IMR-90 (cell line): ENCODE measurements around the gene CNOT3. TPM values are rescaled to one million over a fixed set of nuclear protein-coding genes. Genes with fewer than 3 reads are reported as not detected.
A peak's percentile ranks its signal among the peaks of the same experiment; 100 is the strongest.

Experiments
- ATAC-seq: fragments of 200-7000 bp; cut with Tn5 transposase; 2 replicates; pipeline ENCODE4 v1.9.1; 2020; ENCODE audit warnings: low read depth, mild to moderate bottlenecking, moderate library complexity
- BruUV-seq: library from RNA; stranded (reverse); fragments of 400-500 nt; replicated peaks from 2 replicates; lab custom pipeline; 2021; lab: Mats Ljungman, UMichigan
- CTCF ChIA-PET: fragments of 300-600 bp; formaldehyde crosslinking; extraction: SDS; loops from one replicate; lab custom pipeline; 2021; ENCODE audit warnings: antibody characterized with exemption; lab: Yijun Ruan, JAX
- POLR2A ChIA-PET: fragments of 300-600 bp; sonication (Branson Sonifier 250); formaldehyde crosslinking; loops from one replicate; lab custom pipeline; 2022; ENCODE audit warnings: antibody characterized with exemption; ENCODE audit not compliant: unreplicated experiment; lab: Charles Lee
- DNase-seq: peaks from one replicate; pipeline ENCODE4 v3.0.0; 2013
- H2AFZ ChIP-seq: replicated peaks from 2 replicates; pipeline ENCODE3; 2013; ENCODE audit warnings: low read length, mild to moderate bottlenecking; ENCODE audit not compliant: poor library complexity
- H2AK5ac ChIP-seq: 2 replicates; pipeline ENCODE4 v1.6.1; 2013; ENCODE audit warnings: low read depth, low read length, inconsistent platforms
- H2AK9ac ChIP-seq: replicated peaks from 2 replicates; pipeline ENCODE3; 2013; ENCODE audit warnings: mild to moderate bottlenecking, low read depth, low read length, moderate library complexity; ENCODE audit not compliant: poor library complexity
- H2BK120ac ChIP-seq: 2 replicates; pipeline ENCODE4 v1.6.1; 2013; ENCODE audit warnings: low read depth, low read length, inconsistent platforms
- H2BK15ac ChIP-seq: 3 replicates; pipeline ENCODE4 v1.6.1; 2013; ENCODE audit warnings: low read depth, low read length, inconsistent platforms
- H2BK20ac ChIP-seq: 2 replicates; pipeline ENCODE4 v1.6.1; 2013; ENCODE audit warnings: low read depth, mild to moderate bottlenecking, inconsistent platforms, low read length, moderate library complexity
- H2BK5ac ChIP-seq: 2 replicates; pipeline ENCODE4 v1.6.1; 2013; ENCODE audit warnings: mild to moderate bottlenecking, low read depth, low read length, inconsistent platforms; ENCODE audit not compliant: poor library complexity, severe bottlenecking
- H3K14ac ChIP-seq: replicated peaks from 2 replicates; pipeline ENCODE4 v1.6.1; 2013; ENCODE audit warnings: low read depth, low read length, inconsistent platforms
- H3K18ac ChIP-seq: 2 replicates; pipeline ENCODE4 v1.6.1; 2013; ENCODE audit warnings: low read depth, low read length, control low read depth
- H3K23ac ChIP-seq: 2 replicates; pipeline ENCODE4 v1.6.1; 2013; ENCODE audit warnings: low read depth, low read length, inconsistent platforms
- H3K27ac ChIP-seq: 2 replicates; pipeline ENCODE4 v1.5.1; 2013; ENCODE audit warnings: mild to moderate bottlenecking, control low read depth, low read length; ENCODE audit not compliant: insufficient read depth
- H3K27me3 ChIP-seq: 2 replicates; pipeline ENCODE4 v1.6.1; 2013; ENCODE audit warnings: low read length; ENCODE audit not compliant: control insufficient read depth, insufficient read depth
- H3K36me3 ChIP-seq: 2 replicates; pipeline ENCODE4 v1.6.1; 2013; ENCODE audit warnings: low read length, mixed read lengths; ENCODE audit not compliant: control insufficient read depth, insufficient read depth
- H3K4ac ChIP-seq: 2 replicates; pipeline ENCODE4 v1.6.1; 2013; ENCODE audit warnings: low read depth, low read length, inconsistent platforms
- H3K4me1 ChIP-seq: 2 replicates; pipeline ENCODE4 v1.6.1; 2013; ENCODE audit warnings: low read length, mixed read lengths; ENCODE audit not compliant: control insufficient read depth, insufficient read depth
- H3K4me2 ChIP-seq: 2 replicates; pipeline ENCODE4 v1.6.1; 2013; ENCODE audit warnings: low read depth, mild to moderate bottlenecking, control low read depth, low read length, moderate library complexity
- H3K4me3 ChIP-seq: 2 replicates; pipeline ENCODE4 v1.5.1; 2013; ENCODE audit warnings: low read depth, mild to moderate bottlenecking, control low read depth, low read length, moderate library complexity; ENCODE audit not compliant: insufficient read depth
- H3K56ac ChIP-seq: 2 replicates; pipeline ENCODE4 v1.6.1; 2013; ENCODE audit warnings: low read length, inconsistent platforms; ENCODE audit not compliant: insufficient read depth; ENCODE audit errors: extremely low read depth
- H3K79me1 ChIP-seq, 2 experiments: 2 replicates each; pipeline ENCODE4 v1.6.1; 2013; ENCODE audit warnings: low read length in 2 of 2, inconsistent platforms in 1 of 2, low read depth in 1 of 2
- H3K9ac ChIP-seq: 2 replicates; pipeline ENCODE4 v1.6.1; 2013; ENCODE audit warnings: low read depth, low read length, control low read depth
- H3K9me1 ChIP-seq: 2 replicates; pipeline ENCODE4 v1.6.1; 2013; ENCODE audit warnings: low read length, inconsistent platforms; ENCODE audit not compliant: insufficient read depth
- H3K9me3 ChIP-seq: 2 replicates; pipeline ENCODE4 v1.6.1; 2013; ENCODE audit warnings: low read length; ENCODE audit not compliant: control insufficient read depth, insufficient read depth
- H4K20me1 ChIP-seq: 2 replicates; pipeline ENCODE4 v1.6.1; 2013; ENCODE audit warnings: low read length, inconsistent platforms; ENCODE audit not compliant: insufficient read depth
- H4K5ac ChIP-seq: 2 replicates; pipeline ENCODE4 v1.6.1; 2013; ENCODE audit warnings: mild to moderate bottlenecking, low read depth, low read length, control low read depth
- H4K8ac ChIP-seq, 2 experiments: 2 replicates each; pipeline ENCODE4 v1.6.1; 2013; ENCODE audit warnings: low read depth in 2 of 2, low read length in 2 of 2, control low read depth in 1 of 2, inconsistent platforms in 1 of 2
- H4K91ac ChIP-seq: 2 replicates; pipeline ENCODE4 v1.6.1; 2013; ENCODE audit warnings: low read depth, low read length, inconsistent platforms; ENCODE audit not compliant: insufficient read depth
- BHLHE40 ChIP-seq: fragments of 150-350 bp; IDR thresholded peaks from 2 replicates; pipeline ENCODE4 v1.6.1; 2016; ENCODE audit warnings: mild to moderate bottlenecking, low read depth, low read length
- CHD1 ChIP-seq: IDR thresholded peaks from 2 replicates; pipeline ENCODE4 v1.6.1; 2012; ENCODE audit warnings: low read depth, low read length, improper control_type of control experiment
- FOS ChIP-seq: fragments of 150-350 bp; IDR thresholded peaks from 2 replicates; pipeline ENCODE4 v1.6.1; 2016; ENCODE audit warnings: low read depth, low read length
- MAZ ChIP-seq: IDR thresholded peaks from 2 replicates; pipeline ENCODE4 v1.6.1; 2012; ENCODE audit warnings: low read depth, mild to moderate bottlenecking, low read length, improper control_type of control experiment, moderate library complexity, borderline replicate concordance
- MXI1 ChIP-seq: IDR thresholded peaks from 2 replicates; pipeline ENCODE4 v1.6.1; 2012; ENCODE audit warnings: low read depth, mild to moderate bottlenecking, low read length, moderate library complexity, borderline replicate concordance
- NFE2L2 ChIP-seq: fragments of 150-350 bp; IDR thresholded peaks from 2 replicates; pipeline ENCODE4 v1.6.1; 2016; ENCODE audit warnings: low read depth, mild to moderate bottlenecking, low read length
- POLR2A ChIP-seq: IDR thresholded peaks from 2 replicates; pipeline ENCODE4 v1.6.1; 2012; ENCODE audit warnings: mild to moderate bottlenecking, low read depth, low read length
- RAD21 ChIP-seq: IDR thresholded peaks from 2 replicates; pipeline ENCODE4 v1.6.1; 2012; ENCODE audit warnings: low read length, improper control_type of control experiment
- RCOR1 ChIP-seq: IDR thresholded peaks from 2 replicates; pipeline ENCODE4 v1.6.1; 2012; ENCODE audit warnings: mild to moderate bottlenecking, low read length, improper control_type of control experiment; ENCODE audit not compliant: insufficient replicate concordance
- WGBS, 2 experiments: methylation state at CpG; one replicate each; pipeline versions ENCODE4 v1.1.5 to v1.1.7; 2013; ENCODE audit warnings: missing lambda C conversion rate in 2 of 2; ENCODE audit not compliant: insufficient read length in 1 of 2; ENCODE audit errors: extremely low coverage in 2 of 2; 5-methylcytosine and 5-hydroxymethylcytosine counted together
- dilution Hi-C: fragments of 300-500 bp; cut with HindIII; formaldehyde crosslinking; loops from one replicate; pipeline ENCODE4 v1.14.3; 2018; ENCODE audit warnings: low sequenced_read_pairs; ENCODE audit not compliant: unreplicated experiment
- in situ Hi-C: fragments of 300-500 bp; cut with MboI; formaldehyde crosslinking; loops from 3 replicates; pipeline ENCODE4 v1.14.3; 2019; ENCODE audit warnings: low sequenced_read_pairs, inconsistent platforms, mixed read lengths
- intact Hi-C: fragments of 100-400 bp; cut with micrococcal nuclease; formaldehyde crosslinking; loops from 2 replicates; pipeline ENCODE4 v1.10.0; 2022
- polyA plus RNA-seq, 3 experiments: library from polyadenylated mRNA; depleted of rRNA; stranded (reverse); fragments of >200 nt; gene quantifications; 2 replicates each; pipeline ENCODE4 v1.2.3, GENCODE V29; 2012; ENCODE audit warnings: low replicate concordance in 1 of 3
- total RNA-seq: library from RNA; depleted of rRNA; stranded (reverse); fragments of >200 nt; gene quantifications from 2 replicates; pipeline ENCODE4 v1.2.3, GENCODE V29; 2012
- TF ChIP-seq, protein P1 (sequence below): conservative IDR thresholded peaks from 2 replicates; pipeline ENCODE4 v1.5.1; 2012; ENCODE audit warnings: mild to moderate bottlenecking, low read depth, low read length, improper control_type of control experiment
- TF ChIP-seq, protein P2 (sequence below): fragments of 150-350 bp; IDR thresholded peaks from 2 replicates; pipeline ENCODE4 v1.6.1; 2017; ENCODE audit warnings: mild to moderate bottlenecking, antibody characterized with exemption, low read length, low read depth

The CNOT3 gene
- total and polyA plus RNA-seq, 2 of the 4 experiments (the other 2 are of a cell fraction) = 5.4 to 26.7 TPM

DNA sequence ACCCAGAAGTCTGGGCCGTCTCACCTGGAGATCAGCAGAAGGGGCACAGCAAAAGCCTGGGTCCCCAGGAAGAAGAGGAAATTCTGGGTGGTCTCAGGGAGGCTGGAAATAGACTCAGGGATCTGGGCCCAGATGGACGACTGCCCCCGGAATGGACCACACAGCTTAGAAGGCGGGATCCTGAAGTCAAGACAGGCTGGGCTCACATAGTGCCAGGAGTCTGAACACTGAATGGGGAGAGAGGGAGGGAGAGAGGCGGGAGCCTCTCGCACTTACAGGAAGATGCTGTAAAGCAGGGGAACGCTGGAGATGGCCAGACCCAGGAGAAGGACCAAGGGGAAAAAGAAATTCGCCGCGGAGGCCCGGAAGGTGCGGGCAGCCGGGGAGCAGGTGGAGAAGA is 23.3 kb downstream of the CNOT3 start:
- Histone ChIP-seq H3K9me3 (no peaks in the 10 kb centered on the region), H3K56ac (no peak overlapping the region), H4K20me1 (no peaks in the 10 kb centered on the region), H3K4ac (0 out of 2 replicates have a peak overlapping the region, but pooled peaks have one; percentile 55), H4K5ac (no peak overlapping the region), H3K27ac (peak overlapping the region; percentile 67; the same call in 1 of the 2 replicates), H4K91ac (no peak overlapping the region), H3K36me3 (peaks cover 15% of the 10 kb centered on the region), H3K4me1 (peaks cover 11% of the 10 kb centered on the region), H2AK5ac (peak overlapping the region; percentile 69; the same call in 1 of the 2 replicates), H3K9ac (no peak overlapping the region), H2BK5ac (no peak overlapping the region), H3K4me3 (peak overlapping the region; percentile 52; the same call in 1 of the 2 replicates), H3K9me1 (no peaks in the 10 kb centered on the region; the same call in none of the 2 replicates), H2BK15ac (no peak overlapping the region), H4K8ac (peak overlapping the region in 1 of 2 experiments; percentile 49; a peak in 1 of 4 replicates), H3K79me1 (peaks cover 10 to 38% of the 10 kb centered on the region in 2 experiments; a peak in 3 of 4 replicates), H3K23ac (0 out of 2 replicates have a peak overlapping the region, but pooled peaks have one; percentile 64), H2BK20ac (no peak overlapping the region), H3K27me3 (no peaks in the 10 kb centered on the region), H2AK9ac (peak overlapping the region; percentile 89), H3K18ac (no peak overlapping the region), H2AFZ (peak overlapping the region; percentile 97), H2BK120ac (no peak overlapping the region), H3K14ac (0 out of 2 replicates have a peak overlapping the region, but pooled peaks have one; percentile 23), H3K4me2 (peak overlapping the region; percentile 73)
- ATAC-seq (no peak), DNase-seq (no peak)
- 26% methylated on average over 3 of the region's 13 CpGs; no CpG with 5 or more reads in 1 of the 2 experiments for whole genome bisulfite sequencing, 2 experiments
- dilution Hi-C loops = no loop called here
- BruUV-seq = TSS peak; percentile 43
- CTCF ChIA-PET = no interaction called here
- intact Hi-C loops = no loop called here
- POLR2A ChIA-PET = interaction anchor here (1.9 kb wide), 1 partner anchor 40 kb away, joined by 5 read pairs; the partner anchor contains the start of gene RPS9
- in situ Hi-C loops = no loop called here
- TF ChIP-seq CHD1 = no peak
- TF ChIP-seq, protein P1, sequence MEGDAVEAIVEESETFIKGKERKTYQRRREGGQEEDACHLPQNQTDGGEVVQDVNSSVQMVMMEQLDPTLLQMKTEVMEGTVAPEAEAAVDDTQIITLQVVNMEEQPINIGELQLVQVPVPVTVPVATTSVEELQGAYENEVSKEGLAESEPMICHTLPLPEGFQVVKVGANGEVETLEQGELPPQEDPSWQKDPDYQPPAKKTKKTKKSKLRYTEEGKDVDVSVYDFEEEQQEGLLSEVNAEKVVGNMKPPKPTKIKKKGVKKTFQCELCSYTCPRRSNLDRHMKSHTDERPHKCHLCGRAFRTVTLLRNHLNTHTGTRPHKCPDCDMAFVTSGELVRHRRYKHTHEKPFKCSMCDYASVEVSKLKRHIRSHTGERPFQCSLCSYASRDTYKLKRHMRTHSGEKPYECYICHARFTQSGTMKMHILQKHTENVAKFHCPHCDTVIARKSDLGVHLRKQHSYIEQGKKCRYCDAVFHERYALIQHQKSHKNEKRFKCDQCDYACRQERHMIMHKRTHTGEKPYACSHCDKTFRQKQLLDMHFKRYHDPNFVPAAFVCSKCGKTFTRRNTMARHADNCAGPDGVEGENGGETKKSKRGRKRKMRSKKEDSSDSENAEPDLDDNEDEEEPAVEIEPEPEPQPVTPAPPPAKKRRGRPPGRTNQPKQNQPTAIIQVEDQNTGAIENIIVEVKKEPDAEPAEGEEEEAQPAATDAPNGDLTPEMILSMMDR = no peak
- TF ChIP-seq, protein P2, sequence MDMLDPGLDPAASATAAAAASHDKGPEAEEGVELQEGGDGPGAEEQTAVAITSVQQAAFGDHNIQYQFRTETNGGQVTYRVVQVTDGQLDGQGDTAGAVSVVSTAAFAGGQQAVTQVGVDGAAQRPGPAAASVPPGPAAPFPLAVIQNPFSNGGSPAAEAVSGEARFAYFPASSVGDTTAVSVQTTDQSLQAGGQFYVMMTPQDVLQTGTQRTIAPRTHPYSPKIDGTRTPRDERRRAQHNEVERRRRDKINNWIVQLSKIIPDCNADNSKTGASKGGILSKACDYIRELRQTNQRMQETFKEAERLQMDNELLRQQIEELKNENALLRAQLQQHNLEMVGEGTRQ = no peak
- no peak for TF ChIP-seq FOS
- TF ChIP-seq BHLHE40 = no peak
- TF ChIP-seq RCOR1 = no peak
- TF ChIP-seq MAZ = no peak
- TF ChIP-seq NFE2L2 = no peak
- TF ChIP-seq POLR2A = no peak
- no peak for TF ChIP-seq MXI1
- no peak for TF ChIP-seq RAD21
